Osteocyte (in vitro differentiated cells): Measurements from ENCODE around the gene CYREN. TPM values are rescaled to one million over a fixed set of nuclear protein-coding genes. Genes with fewer than 3 reads are reported as not detected.
"Not testable (repeated sequence)": the region's sequence is repeated elsewhere in the genome, so short reads cannot be mapped to it uniquely, and the experiment has no call there.

Experiments used
- DNase-seq: peaks from one replicate; pipeline ENCODE4 v3.0.0; 2021; ENCODE audit warnings: mixed read lengths; ENCODE audit not compliant: unreplicated experiment; ENCODE audit errors: extremely low spot score
- H3K27ac Mint-ChIP-seq: one replicate; pipeline ENCODE4 v1.8.0; 2021; ENCODE audit warnings: mild to moderate bottlenecking, mixed read lengths; ENCODE audit not compliant: unreplicated experiment
- H3K27me3 Mint-ChIP-seq: one replicate; pipeline ENCODE4 v1.8.0; 2021; ENCODE audit warnings: mixed read lengths; ENCODE audit not compliant: unreplicated experiment
- H3K36me3 Mint-ChIP-seq: one replicate; pipeline ENCODE4 v1.8.0; 2021; ENCODE audit warnings: mixed read lengths; ENCODE audit not compliant: unreplicated experiment
- H3K4me1 Mint-ChIP-seq: one replicate; pipeline ENCODE4 v1.8.0; 2021; ENCODE audit warnings: mixed read lengths; ENCODE audit not compliant: unreplicated experiment
- H3K4me3 Mint-ChIP-seq: one replicate; pipeline ENCODE4 v1.8.0; 2021; ENCODE audit warnings: mild to moderate bottlenecking, moderate library complexity, mixed read lengths; ENCODE audit not compliant: unreplicated experiment
- H3K9me3 Mint-ChIP-seq: one replicate; pipeline ENCODE4 v1.8.0; 2021; ENCODE audit warnings: mixed read lengths; ENCODE audit not compliant: unreplicated experiment
- total RNA-seq: library from RNA; stranded (reverse); gene quantifications from 2 replicates; pipeline ENCODE4 v1.2.1, GENCODE V29; 2021
- TF ChIP-seq, protein P1 (sequence below): fragments of 200-600 bp; sonication (generic); IDR thresholded peaks from 2 replicates; pipeline ENCODE4 v1.5.0; 2021; ENCODE audit warnings: antibody characterized with exemption, mild to moderate bottlenecking, moderate library complexity

CYREN gene
- total RNA-seq, 1 donor from 2014 or later, result 38.6 TPM

DNA sequence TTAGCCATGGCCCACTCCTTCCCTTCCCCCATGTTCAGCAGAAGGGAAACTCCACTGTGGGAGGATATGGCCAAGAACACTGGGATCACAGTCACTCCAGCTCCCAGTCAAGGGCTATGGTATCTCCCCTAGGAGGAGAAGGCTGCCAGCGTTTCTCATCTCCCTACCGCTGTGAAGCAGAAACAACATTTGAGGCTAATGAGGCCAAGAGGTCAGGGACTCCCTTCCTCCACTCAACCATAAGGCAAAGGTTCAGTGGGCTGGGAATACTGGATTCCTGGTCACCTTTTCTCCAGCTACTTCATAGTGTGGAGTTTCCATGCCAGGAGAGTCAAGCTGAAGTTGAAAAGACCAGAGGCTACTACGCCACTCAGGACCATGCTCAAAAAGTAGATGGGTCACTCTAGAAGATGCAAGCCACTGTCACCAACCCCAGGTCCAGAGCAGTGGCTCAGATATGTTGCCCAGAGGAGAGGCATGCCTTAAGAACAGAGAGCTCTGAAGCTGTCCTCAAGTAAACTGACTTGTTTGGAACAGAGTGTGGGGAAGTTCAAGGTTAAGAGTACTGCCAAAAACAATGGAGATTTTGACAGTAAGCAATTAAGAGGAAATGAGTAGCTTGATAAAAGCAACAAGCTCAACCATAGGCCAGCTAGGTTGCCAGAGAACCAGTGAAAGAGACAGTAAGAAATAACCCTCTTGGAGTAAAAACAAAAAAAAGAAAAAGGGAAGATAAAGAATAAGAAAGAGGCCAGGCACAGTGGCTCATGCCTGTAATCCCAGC lies 26.4 kb downstream of the CYREN start:
- Mint-ChIP-seq H3K27me3 (peaks cover 36% of the 10 kb centered on the region), H3K27ac (no peak overlapping the region), H3K4me3 (no peak overlapping the region), H3K9me3 (no peaks in the 10 kb centered on the region), H3K4me1 (peaks cover 5% of the 10 kb centered on the region), H3K36me3 (no peaks in the 10 kb centered on the region)
- TF ChIP-seq, protein P1, sequence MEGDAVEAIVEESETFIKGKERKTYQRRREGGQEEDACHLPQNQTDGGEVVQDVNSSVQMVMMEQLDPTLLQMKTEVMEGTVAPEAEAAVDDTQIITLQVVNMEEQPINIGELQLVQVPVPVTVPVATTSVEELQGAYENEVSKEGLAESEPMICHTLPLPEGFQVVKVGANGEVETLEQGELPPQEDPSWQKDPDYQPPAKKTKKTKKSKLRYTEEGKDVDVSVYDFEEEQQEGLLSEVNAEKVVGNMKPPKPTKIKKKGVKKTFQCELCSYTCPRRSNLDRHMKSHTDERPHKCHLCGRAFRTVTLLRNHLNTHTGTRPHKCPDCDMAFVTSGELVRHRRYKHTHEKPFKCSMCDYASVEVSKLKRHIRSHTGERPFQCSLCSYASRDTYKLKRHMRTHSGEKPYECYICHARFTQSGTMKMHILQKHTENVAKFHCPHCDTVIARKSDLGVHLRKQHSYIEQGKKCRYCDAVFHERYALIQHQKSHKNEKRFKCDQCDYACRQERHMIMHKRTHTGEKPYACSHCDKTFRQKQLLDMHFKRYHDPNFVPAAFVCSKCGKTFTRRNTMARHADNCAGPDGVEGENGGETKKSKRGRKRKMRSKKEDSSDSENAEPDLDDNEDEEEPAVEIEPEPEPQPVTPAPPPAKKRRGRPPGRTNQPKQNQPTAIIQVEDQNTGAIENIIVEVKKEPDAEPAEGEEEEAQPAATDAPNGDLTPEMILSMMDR, result no peak
- no peak for DNase-seq

DNA sequence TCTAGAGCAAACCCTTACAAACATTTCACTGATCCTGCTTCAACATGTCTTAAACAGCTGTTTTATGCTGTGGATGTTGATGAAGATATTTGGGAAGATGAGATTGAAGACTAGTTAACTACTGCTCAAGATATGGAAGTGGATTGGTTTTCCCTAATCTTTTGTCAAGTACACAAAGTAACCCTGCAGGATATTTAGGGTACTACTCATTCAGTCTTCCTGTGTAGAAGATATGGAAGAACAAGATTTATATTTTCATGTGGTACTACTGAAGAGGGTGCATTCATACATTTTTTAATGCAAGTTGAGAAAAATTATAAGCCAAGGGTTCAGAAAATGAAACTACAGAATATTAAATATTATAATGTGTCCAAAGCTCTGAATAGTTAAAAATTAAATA lies 40.9 kb downstream of the CYREN start:
- no peak overlapping the region for H3K27ac Mint-ChIP-seq
- H3K36me3 Mint-ChIP-seq, result no peaks in the 10 kb centered on the region
- peaks cover 4% of the 10 kb centered on the region for H3K9me3 Mint-ChIP-seq
- no peaks in the 10 kb centered on the region for H3K4me1 Mint-ChIP-seq
- peaks cover 43% of the 10 kb centered on the region for H3K27me3 Mint-ChIP-seq
- H3K4me3 Mint-ChIP-seq, result no peak overlapping the region
- DNase-seq, result no peak
- TF ChIP-seq, protein P1, result no peak

DNA sequence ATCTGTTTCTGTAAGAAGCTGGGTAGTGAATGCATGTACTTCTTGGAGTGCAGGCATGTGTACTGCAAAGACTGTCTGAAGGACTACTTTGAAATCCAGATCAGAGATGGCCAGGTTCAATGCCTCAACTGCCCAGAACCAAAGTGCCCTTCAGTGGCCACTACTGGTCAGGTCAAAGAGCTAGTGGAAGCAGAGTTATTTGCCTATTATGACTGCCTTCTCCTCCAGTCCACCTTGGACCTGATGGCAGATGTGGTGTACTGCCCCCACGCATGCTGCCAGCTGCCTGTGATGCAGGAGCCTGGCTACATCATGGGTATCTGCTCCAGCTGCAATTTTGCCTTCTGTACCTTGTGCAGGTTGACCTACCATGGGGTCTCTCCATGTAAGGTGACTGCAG lies 41.6 kb downstream of the CYREN start:
- no peak overlapping the region for H3K27ac Mint-ChIP-seq

DNA sequence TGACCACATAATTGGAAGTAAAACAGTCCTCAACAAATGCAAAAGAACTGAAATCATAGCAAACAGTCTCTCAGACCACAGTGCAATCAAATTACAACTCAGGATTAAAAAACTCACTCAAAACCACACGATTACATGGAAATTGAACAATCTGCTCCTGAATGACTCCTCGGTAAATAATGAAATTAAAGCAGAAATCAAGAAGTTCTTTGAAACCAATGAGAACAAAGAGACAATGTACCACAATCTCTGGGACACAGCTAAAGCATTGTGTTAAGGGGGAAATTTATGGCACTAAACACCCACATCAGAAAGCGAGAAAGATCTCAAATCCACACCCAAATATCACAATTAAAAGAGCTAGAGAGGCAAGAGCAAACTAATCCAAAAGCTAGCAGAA lies 45.9 kb downstream of the CYREN start:
- not testable (repeated sequence) for H3K4me1 Mint-ChIP-seq, DNase-seq, H3K4me3 Mint-ChIP-seq, H3K9me3 Mint-ChIP-seq, H3K27ac Mint-ChIP-seq, H3K36me3 Mint-ChIP-seq
- peaks cover 46% of the 10 kb centered on the region for H3K27me3 Mint-ChIP-seq

More for the DNA sequence above, 41.6 kb downstream of the CYREN start:
- TF ChIP-seq, protein P1, result no peak
- peaks cover 4% of the 10 kb centered on the region for H3K9me3 Mint-ChIP-seq
- no peaks in the 10 kb centered on the region for H3K4me1 Mint-ChIP-seq
- no peak overlapping the region for H3K4me3 Mint-ChIP-seq
- H3K36me3 Mint-ChIP-seq, result no peaks in the 10 kb centered on the region
- DNase-seq, result no peak
- H3K27me3 Mint-ChIP-seq, result peaks cover 42% of the 10 kb centered on the region

DNA sequence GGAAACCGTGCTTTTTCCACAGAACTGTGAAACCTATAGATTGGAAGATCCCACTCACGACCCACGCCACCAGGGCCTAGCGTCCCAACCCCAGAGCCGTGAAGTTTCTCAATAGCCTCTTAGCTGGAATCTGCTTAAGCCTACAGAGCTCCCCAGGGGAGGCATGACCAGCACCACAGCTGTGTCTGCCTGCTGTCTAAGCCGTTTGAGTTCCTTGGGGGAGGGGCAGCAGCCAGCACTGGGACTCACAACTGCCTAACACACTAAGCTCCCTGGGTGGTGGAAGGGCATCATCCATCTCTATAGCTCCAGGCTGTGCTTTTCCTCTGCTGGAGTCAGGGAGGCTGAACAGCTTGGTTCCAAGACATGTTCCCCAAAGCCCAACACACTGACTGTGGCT lies 48.6 kb downstream of the CYREN start:
- H3K4me1 Mint-ChIP-seq, result no peaks in the 10 kb centered on the region
- H3K27me3 Mint-ChIP-seq, result peaks cover 48% of the 10 kb centered on the region
- TF ChIP-seq, protein P1, result no peak
- H3K9me3 Mint-ChIP-seq, result peaks cover 10% of the 10 kb centered on the region
- no peak for DNase-seq
- H3K36me3 Mint-ChIP-seq, result peaks cover 1% of the 10 kb centered on the region
- H3K27ac Mint-ChIP-seq, result no peak overlapping the region
- H3K4me3 Mint-ChIP-seq, result no peak overlapping the region
